Activated T-cell treated with anti-CD3 and anti-CD28 coated beads, Interleukin-2, amount 50 U/mL, for 1 hour (primary cell): ENCODE results near the gene MRPL4.

Experiments used
- DNase-seq: peaks from one replicate; pipeline ENCODE4 v3.0.0-alpha.2; 2020

MRPL4 gene

GRCh38 chr19:10290357-10290875, 38.4 kb downstream of the MRPL4 start:
- DNase-seq = peak; percentile 42

DNA sequence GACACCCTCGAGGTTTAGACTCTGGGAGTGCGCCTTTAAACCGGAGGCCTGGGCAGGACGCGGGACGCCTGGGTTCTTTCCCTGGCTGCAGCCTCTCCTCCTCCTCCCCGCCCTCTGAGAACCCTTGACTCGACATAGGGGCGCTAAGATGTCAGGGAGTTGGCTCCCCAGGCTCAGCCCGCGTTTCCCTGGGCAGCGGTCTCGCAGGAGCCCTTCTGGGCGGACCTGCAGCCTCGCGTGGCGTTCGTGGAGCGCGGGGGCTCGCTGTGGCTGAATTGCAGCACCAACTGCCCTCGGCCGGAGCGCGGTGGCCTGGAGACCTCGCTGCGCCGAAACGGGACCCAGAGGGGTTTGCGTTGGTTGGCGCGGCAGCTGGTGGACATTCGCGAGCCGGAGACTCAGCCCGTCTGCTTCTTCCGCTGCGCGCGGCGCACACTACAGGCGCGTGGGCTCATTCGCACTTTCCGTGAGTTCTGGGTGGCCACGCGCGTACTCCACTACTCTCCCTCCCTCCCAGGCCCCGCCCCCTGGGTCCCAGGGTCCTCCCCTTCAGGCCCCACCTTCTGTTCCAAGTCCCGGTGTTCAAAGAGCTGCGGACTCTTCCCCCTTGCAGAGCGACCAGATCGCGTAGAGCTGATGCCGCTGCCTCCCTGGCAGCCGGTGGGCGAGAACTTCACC, 39.0 kb downstream of the MRPL4 start:
- peak; percentile 62 for DNase-seq

- DNase-seq = no peak
Measured at GRCh38 chr19:10291554-10292205, 39.7 kb downstream of the MRPL4 start.

DNA sequence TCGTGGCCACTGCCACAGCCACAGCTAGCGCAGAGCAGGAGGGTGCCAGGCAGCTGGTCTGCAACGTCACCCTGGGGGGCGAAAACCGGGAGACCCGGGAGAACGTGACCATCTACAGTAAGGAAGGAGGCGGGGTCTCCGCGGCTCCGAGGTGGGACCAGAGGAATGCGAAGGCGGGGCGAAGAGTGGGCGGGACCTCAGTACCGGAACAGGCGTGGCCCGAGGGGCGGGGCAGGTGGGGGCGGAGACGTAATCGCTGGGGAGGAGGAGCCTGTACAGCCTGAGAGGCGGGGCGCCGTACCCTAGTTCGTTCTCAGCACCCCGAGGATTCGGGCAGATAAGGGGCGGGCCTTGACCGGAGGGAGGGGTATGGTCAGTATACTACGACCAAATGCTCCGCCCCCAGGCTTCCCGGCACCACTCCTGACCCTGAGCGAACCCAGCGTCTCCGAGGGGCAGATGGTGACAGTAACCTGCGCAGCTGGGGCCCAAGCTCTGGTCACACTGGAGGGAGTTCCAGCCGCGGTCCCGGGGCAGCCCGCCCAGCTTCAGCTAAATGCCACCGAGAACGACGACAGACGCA, 40.3 kb downstream of the MRPL4 start:
- peak; percentile 71 for DNase-seq

DNA sequence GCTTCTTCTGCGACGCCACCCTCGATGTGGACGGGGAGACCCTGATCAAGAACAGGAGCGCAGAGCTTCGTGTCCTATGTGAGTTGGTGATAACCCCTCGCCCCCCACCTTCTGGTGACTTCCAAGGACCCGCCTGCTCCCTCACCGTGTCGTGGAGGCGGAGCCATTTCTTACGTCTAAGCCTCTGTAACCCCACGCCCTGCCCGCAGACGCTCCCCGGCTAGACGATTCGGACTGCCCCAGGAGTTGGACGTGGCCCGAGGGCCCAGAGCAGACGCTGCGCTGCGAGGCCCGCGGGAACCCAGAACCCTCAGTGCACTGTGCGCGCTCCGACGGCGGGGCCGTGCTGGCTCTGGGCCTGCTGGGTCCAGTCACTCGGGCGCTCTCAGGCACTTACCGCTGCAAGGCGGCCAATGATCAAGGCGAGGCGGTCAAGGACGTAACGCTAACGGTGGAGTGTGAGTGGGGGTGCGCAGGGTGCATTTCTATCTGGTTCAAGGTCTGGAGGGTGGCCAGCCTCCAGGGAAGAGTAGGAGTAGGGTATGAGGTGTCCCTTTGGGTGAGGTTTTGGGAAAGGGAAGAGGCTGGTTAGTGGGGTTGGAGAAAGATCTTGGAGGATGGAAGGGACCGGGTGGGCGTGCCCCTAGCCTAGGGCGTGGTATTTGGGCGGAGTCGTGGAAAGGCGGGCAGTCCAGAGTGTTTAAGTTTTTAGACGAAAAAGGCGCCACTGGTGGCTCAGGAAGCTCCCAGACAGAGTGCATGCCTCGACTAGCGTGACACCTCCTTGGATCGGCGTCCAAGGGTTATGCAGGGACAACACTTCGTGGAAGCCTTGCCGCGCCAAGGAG, 41.0 kb downstream of the MRPL4 start:
- DNase-seq = no peak

- DNase-seq = no peak
Measured at GRCh38 chr19:10293637-10294367, 41.8 kb downstream of the MRPL4 start.

- DNase-seq = no peak
Measured at GRCh38 chr19:10294368-10294697, 42.3 kb downstream of the MRPL4 start.

- peak; percentile 70 for DNase-seq
Measured at GRCh38 chr19:10295305-10295846, 43.4 kb downstream of the MRPL4 start.

DNA sequence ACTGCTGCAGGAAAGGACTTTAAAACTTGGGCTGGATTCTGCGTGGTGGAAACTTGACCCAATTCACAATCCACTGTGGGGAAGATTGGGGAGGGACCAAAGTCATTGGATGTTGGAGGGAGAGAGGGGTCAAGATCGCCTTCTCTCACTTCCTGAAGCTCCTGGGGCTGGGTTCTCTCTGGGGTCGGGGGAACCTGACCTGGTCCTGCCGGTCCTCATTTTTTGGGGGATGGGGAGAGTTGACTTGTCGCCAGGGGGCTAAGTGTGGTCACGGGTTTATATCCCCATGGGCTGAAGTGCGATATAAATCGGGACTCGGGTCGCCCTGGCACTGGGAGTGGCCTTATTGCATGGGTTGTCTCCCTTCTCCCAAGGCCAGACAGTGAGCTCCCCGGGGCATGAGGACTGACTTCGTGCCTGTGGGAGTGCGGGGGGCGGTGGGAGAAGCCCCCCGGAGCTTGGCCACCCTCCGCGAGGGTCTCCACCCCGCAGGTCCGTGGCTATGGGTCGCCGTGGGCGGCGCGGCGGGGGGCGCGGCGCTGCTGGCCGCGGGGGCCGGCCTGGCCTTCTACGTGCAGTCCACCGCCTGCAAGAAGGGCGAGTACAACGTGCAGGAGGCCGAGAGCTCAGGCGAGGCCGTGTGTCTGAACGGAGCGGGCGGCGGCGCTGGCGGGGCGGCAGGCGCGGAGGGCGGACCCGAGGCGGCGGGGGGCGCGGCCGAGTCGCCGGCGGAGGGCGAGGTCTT, 44.0 kb downstream of the MRPL4 start:
- DNase-seq = no peak

- no peak for DNase-seq
Measured at GRCh38 chr19:10299545-10300458, 47.8 kb downstream of the MRPL4 start.

GRCh38 chr19:10305139-10305806, 53.3 kb downstream of the MRPL4 start:
- no peak for DNase-seq

DNA sequence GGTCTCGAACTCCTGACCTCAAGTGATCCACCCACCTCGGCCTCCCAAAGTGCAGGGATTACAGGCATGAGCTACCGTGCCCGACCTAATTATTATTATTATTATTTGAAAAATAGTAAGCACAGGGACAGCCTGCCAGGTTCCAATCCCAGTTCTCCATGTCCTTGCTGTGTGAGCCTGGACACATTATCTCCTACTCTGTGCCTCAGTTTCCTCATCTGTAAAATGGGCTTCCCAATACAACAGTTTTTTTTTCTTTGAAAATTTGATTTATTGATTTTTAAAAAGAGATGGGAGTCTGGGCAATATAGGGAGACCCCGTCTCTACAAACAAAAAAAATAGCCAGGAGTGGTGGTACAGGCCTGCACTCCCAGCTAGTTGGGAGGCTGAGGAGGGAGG, 54.3 kb downstream of the MRPL4 start:
- no peak for DNase-seq

GRCh38 chr19:10309423-10309822, 57.4 kb downstream of the MRPL4 start, which contains the start of gene ZGLP1:
Gene ZGLP1 (minus strand): TSS chr19:10309815.
- DNase-seq = no peak
